ENCODE results near the gene TLCD1.

DNA sequence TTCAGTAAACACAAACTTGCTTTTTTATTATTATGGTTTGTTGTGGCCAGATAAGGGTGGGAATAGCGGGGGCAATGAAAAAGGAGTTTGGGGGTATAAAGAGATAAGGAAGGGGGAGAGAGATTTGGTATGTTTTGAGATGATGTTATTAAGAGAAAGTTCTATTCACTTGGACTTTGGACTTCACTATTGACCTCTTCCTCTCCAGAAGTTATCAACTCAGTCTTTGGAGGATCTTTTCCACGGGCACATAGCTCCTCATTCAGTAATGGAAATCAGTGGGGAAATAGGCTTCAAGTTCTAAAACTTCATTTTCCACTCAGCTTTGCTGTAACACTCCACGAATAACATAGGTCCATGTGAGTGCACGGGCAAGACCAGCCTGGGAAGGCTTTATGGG, 37.6 kb downstream of the TLCD1 start:
- TF ChIP-seq MYC (IDR thresholded peaks at IDR 0.05; ENCODE audit: borderline replicate concordance, low read length) (no peak), SREBF2 (IDR thresholded peaks at IDR 0.05) (no peak), CTCF (IDR thresholded peaks at IDR 0.05) (no peak), JUNB (IDR thresholded peaks at IDR 0.05) (no peak), KDM1A (IDR thresholded peaks at IDR 0.05; ENCODE audit: low read depth) (no peak), CEBPB (IDR thresholded peaks at IDR 0.05) (no peak), EP300 (IDR thresholded peaks at IDR 0.05) (no peak), POLR2A (IDR thresholded peaks at IDR 0.05; ENCODE audit: low read length) (no peak), NFE2L2 (conservative IDR thresholded peaks at IDR 0.05; ENCODE audit: low read length) (no peak), RCOR1 (IDR thresholded peaks at IDR 0.05; ENCODE audit: low read depth, low read length) (no peak), JUN (IDR thresholded peaks at IDR 0.05) (no peak)
- TF ChIP-seq, protein P1, sequence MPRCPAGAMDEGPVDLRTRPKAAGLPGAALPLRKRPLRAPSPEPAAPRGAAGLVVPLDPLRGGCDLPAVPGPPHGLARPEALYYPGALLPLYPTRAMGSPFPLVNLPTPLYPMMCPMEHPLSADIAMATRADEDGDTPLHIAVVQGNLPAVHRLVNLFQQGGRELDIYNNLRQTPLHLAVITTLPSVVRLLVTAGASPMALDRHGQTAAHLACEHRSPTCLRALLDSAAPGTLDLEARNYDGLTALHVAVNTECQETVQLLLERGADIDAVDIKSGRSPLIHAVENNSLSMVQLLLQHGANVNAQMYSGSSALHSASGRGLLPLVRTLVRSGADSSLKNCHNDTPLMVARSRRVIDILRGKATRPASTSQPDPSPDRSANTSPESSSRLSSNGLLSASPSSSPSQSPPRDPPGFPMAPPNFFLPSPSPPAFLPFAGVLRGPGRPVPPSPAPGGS (IDR thresholded peaks at IDR 0.05): no peak
- TF ChIP-seq, protein P2, sequence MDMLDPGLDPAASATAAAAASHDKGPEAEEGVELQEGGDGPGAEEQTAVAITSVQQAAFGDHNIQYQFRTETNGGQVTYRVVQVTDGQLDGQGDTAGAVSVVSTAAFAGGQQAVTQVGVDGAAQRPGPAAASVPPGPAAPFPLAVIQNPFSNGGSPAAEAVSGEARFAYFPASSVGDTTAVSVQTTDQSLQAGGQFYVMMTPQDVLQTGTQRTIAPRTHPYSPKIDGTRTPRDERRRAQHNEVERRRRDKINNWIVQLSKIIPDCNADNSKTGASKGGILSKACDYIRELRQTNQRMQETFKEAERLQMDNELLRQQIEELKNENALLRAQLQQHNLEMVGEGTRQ (IDR thresholded peaks at IDR 0.05): no peak
